Stimulated activated CD4-positive, alpha-beta T cell treated with anti-CD3 and anti-CD28 coated beads, TNF-alpha, amount 100 ng/mL, for 1 hour (primary cell): ENCODE data around the gene HIGD1C.

Experiments used
- DNase-seq, 3 donors: peaks; one replicate each; pipeline ENCODE4 v3.0.0-alpha.2; 2020; ENCODE audit warnings: low read depth in 3 of 3, low spot score in 1 of 3

The HIGD1C gene

DNA sequence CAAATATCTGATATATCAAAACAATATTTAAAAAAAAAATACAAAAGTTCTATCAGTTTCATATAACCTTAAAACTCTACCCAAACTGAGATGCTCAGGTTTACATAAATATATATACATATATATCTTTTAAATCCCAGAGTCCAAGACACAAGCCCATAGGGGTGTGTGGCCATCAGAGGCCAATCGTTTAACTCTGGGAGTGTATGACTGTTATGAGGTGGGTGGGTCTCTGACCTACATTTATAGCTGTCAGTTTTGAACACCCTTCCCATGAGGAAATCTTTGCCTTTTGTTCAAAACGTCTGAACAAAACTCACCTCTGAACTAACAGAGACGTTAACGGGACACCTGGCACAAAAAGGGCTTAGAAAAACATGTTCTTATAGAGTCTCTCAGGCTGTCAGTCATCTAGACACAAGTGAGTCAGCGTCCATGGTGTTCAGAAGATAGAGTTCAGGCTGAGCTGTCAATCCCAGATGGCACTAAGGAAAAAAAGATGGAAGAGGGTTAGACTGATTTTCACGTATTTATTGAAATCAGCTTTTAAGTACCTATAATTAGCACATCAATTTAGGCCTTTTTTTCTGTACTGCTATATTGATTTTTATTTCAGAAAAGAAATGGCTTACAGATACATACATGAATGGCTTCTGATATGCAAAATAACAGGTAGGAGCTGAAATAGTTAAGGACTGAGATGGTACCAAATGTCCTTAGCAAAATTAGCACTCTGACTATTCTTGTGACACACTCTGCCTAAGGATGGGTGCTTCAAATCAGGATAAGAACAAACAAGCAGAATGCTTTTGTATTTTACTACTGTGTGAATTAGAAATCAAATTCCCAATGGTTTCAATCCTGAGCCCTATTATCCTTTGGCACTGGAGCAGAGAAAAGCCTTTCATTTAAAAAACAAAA lies 29.2 kb downstream of the HIGD1C start:
- DNase-seq, result no peak

DNA sequence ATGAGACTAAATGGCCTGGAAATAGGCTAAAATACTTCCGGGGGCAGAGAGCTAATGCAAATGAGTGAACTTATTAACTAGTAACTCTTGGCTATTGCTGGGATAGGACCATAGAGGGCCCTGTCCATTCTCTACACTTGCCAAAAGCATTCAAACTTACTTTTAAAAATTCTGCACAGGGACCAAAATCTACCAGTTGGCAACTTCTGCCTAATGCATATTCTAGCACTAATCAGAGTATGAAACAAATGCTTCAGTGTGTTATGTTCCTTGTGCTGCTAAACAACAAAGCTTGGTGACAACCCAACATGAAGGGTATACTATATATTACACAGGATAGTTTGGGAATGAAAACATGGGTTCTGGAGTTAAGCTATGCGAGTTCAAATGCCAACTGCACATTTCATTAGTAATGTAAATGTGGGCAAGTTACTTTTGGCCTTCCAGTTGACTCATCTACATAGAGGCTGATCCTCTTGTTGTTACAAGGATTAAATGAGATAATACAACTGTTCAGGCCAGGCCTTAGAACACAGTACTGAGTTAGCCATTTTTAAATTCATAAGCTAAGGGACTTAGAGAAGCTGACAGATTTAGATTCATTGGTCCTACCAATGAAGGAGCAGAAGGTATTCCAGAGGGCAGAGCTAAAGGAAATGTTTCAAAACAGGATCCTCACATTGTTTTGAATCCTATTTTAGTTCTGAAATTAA lies 32.4 kb downstream of the HIGD1C start:
- no peak for DNase-seq

DNA sequence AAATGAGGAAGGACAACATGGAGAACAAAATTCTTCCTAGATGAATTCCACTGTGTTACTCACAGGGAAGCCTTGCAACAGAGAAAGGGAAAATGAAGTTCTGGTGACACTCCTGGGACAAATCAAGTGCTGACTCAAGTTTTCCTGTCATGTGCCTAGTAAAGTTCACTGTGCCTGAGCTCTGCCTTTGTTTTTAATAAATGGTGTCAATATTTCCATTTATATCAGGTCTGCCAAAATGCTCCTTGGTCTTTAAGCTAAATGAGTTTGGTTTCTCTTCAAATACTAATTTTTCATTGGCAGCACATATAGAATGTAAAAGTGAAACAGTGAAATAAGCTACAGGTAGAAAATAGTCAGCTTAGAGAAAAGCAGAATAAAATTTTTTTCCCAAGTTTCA lies 33.0 kb downstream of the HIGD1C start:
- no peak for DNase-seq

DNA sequence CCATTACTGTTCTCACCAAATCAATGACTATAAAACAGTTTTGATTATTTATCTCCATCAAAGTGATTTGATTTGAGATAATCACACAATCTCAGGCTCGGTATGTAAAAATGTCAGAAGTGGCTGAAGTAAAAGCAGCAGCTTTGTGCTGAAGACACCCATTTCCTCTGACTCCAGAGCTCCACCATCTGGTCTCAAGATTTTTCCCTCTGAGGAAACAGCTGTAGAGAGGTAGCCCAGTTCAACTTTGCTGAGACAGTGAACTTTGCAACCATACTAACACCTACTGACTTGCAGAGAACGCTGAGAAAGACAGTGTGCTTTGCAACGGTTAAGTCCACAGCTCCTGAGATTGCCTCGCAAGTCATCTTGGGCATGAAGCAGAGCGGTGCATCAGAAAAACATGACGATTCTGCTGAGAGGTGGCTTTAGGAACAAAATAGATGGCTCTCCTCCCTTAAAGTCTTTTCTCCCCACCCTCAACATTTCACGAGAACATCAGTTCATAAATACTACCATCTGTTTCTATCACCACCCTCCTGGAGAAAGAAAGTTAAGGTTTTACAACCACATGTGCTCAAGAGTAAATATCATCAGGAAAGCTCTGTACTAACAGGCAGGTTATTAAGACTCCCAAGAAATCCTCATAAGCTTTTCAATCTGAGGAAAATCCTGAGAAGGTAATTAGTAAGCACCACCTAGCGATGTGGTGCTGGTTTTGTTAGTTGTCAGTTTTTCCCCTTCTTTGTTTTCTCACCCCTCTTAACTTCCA lies 34.8 kb downstream of the HIGD1C start:
- no peak for DNase-seq

DNA sequence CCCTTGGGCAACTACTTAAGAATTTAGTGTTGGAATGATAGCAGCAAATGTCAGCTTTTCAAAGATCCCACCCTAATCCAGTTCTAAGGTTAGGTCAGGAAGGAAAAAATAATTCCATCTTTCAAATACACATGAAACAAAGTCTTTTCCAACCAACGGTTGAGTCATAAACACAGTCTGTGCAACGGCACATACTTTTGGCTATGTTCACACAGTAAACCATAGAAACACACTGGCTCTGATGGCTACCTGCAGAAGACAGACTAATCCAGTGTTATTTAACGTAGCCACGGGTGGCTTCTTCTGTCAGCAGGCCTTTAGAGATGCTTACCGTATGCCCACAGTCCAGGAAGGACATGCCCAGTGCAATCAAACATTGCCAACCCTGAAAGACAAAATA lies 35.7 kb downstream of the HIGD1C start:
- no peak for DNase-seq

DNA sequence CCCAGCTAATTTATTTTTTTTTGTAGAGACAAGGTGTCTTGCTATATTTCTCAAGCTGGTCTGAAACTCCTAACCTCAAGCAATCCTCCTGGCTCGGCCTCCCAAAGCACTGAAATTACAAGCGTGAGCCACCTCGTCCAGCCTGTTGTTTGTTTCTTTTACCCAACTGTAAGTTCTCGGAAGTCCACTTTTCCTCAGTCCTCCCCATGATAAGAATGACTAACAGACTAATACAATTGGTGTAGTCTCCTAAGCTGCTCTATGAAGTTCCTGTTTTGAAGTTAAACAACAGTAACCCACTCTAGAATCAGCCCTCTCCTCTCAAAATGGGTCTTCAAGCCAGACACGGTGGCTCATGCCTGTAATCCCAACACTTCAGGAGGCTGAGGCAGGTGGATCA lies 36.5 kb downstream of the HIGD1C start:
- no peak for DNase-seq

DNA sequence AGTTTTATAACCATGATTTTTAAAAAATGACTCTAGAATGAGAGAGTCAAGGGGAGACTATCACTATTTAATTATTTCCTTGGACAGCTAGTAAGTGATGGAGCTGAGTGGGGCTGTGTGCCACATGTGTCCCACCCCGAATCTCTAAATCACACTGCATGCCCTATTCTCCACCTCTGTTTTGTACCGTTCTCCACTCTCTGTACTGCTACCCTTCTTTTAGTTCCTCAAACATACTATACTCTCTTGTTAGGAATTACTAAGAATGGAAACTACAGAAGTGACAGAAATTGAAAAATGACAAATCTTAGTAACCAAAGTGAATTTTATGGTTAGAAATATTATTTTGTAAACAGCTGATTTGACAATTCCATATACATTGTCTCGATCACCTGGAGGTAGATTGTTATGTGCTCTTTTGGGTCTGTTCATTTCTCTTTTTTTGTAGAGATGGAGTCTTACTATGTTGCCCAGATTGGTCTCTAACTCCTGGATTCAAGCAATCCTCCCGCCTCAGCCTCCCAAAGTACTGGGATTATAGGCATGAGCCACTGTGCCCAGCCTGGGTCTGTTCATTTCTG lies 37.9 kb downstream of the HIGD1C start:
- no peak for DNase-seq

DNA sequence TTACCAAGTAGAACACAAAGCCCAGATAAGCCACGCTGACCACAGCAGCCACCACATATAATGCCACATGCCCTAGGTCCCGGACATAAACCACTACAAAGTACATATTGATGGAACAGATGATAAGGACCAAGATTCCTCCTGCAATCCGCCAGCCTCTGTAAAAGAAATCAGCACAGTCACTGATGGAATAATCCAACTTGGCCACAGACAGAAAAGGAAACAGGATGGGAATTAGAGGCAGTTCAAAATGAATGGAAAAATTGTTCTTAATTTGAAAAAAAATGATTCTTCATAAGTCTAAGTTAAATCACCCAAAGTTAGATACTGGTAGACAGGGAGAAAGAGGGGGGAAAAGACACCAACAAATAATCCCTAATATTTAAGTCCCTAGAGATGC lies 38.4 kb downstream of the HIGD1C start:
- no peak for DNase-seq

DNA sequence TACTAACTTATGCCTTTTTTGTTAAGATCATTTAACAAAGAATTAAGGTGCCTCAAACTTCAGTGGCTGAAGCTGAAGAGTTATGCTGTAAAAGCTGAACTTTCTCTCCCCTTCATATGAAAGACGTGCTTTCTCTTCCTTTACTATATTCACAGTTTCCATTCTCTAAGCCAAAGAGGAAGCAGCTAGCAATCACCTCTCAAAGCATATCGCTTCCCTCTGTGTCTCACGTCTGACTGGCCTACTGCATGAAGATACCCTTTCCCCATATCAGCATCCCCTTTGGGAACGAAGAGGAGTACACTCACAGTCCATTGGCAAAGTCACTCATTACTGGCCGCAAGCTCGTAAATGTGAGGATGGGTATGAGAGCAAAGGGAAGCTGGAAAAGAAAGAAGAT lies 38.9 kb downstream of the HIGD1C start:
- no peak for DNase-seq

DNA sequence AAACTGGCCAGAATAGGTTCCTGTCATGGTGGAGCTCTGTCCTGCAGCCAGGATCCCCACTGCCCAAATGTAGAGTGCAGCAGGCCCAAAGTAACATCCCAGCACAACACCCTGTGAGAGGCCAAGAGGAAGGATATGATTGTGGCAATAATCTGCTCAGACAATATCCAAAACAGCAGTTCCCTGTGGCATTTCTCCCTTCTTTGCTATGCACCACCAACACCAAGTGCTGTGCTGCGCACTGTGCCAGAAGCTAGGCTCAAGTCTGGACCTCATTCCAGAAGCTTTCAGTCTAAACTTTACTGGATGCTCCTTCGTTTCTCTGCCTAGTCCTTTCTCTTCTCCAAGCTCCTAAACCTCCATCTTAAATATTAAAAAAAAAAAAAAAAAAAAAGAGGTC lies 40.5 kb downstream of the HIGD1C start:
- DNase-seq, result no peak

DNA sequence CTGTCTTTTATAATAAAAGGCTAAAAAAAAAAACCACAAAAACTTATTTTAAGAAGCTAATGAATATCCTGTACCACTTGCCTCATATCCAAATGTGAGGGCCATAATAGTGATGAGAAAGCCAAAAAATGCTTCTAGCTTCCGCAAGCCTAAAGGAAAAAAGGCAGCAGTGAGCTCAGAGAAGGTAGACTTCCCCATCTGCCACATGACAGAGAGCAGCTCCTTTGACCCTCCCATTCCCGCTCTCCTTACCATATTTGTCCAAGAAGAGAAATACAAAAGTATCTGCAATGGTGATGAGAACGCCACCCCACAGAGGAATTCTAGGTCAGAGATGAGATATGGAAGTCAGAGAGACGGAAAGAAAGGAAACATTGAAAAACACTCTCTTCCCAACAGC lies 46.7 kb downstream of the HIGD1C start:
- DNase-seq, result no peak

DNA sequence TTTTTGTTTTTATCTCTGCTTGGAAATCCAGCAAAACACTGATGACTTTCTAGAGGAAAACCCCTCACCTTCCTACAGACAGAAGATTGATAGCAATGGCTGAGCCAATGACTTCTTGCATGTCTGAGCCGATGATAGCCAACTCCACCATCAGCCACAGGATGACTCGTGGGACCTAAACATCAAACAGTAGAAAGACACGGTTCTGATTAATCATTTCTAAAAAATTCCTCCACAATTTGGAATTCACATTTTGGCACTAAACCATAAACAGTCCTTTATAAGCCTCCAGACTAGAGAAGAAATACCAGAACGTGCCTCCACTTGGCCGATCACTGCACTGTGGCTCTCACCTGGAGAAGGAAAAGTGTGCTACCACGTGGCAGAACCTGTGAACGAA lies 47.9 kb downstream of the HIGD1C start:
- DNase-seq, result no peak

DNA sequence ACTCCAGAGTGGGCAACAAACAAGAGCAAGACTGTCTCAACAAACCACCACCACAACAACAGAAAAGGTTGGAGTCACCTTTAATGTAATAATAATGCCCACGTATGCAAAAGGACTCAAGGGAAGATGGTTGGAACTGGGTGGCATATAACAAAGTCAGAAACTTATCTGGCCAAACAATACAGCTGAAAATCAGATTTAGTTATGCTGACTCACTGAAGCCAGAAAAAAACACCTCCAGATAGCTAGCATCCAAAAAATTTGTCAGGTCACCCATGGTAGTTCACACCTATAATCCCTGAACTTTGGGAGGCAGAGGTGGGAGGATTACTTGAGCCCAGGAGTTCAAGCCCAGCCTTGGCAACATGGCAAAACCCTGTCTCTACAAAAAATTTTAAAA lies 49.5 kb downstream of the HIGD1C start:
- no peak for DNase-seq

DNA sequence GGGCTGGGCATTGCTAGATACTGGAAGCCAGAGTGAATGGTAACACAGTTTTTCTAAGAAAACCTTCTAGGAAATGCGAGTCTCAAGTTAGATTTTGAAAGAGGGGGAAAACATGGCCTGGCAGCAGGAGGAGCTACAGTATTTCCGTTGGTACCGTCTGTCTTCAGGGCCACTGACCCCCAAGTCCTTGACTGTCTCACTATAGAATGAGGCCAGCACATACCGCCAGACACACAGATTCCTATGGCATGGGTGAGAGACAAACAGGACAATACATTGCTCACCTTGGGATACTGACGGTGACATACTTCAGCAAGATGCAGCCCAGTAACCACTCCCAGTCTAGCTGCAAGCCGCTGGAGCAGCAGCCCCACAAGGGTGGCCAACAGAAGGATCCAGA lies 52.2 kb downstream of the HIGD1C start:
- DNase-seq, result no peak

DNA sequence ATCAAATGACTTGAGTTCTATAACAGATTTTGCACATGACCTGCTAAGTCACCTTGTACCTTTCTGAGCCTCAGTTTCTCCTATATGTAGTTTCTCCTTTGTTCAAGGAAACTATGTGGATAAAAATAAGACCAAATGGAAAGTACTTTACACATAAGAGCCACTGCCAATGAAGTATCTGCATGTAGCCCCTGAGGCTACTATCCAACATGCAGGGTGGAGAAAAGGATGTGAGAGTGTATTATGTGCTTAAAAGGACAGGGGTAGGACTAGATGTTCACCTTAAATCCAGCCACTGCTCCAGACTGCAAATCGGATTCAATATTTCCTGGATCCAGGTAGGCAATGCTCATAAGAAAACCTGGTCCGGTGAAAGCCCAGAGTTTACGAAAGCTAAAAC lies 52.7 kb downstream of the HIGD1C start:
- DNase-seq, result no peak

DNA sequence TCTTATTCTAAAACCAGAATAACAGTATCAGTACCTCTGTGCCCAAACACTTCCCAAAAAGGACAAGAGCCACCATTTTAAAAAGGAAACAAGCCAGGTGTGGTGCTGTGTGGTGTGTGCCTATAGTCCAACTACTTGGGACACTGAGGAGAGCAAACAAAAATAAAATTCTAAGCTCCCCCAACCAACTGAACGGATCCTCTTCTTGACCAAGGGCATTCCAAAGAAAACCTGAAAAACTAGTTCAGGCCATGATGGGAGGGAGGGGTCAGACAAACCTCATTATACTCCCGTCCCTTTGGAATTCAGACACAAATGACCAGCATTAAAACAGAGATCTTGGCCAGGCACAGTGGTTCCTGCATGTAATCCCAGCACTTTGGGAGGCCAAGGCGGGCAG lies 53.3 kb downstream of the HIGD1C start:
- no peak for DNase-seq

DNA sequence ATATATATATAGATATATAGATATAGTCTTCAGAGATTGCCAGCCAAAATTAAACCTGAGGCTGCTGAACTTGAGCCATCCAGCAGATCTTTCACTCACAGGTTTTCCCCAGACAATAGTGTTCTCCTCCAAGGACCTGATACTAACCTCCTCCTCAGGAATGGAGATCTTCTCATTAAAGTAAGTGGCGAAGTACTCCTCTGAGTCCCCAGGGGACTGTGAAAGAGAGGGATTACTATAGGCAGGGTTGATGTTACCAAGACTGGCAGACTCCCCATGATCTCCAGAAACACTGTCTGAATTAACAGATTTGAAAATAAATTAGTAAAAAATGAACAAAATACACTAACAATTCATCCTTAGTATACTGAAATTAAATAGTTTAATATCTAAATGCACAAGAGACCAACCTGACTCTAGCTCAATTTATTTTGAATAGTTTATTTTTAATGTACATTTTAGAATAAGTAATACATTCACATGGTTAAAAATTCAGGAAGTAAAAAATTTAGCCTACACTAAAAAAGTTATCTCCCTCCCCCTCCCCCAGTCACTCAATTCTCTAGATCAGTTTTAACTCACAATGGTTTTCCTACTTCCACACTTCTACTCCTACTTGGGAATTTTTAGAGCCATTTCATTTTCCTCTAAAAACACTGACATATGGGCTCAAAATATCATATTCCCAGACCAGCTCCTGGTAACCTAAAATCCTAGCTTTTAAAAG lies 56.1 kb downstream of the HIGD1C start:
- no peak for DNase-seq

DNA sequence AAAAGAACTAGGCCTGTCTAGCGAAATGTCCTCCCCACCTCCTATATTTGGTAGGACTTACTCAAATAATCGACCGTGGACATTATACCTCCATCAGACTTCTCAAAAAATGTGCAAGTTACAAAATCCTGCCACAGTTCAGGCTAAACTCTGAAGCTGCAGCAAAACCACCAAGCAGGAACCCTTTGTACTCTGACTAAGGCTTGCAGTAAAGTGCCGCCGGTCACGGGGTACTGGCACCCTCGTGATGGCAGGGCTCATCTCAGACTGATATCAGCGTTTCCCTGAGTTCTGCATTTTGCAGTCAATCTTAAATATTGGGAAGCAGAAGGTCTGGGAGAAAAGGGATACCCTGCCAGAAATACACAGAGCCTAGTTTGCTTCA lies 56.7 kb downstream of the HIGD1C start:
- no peak for DNase-seq

DNA sequence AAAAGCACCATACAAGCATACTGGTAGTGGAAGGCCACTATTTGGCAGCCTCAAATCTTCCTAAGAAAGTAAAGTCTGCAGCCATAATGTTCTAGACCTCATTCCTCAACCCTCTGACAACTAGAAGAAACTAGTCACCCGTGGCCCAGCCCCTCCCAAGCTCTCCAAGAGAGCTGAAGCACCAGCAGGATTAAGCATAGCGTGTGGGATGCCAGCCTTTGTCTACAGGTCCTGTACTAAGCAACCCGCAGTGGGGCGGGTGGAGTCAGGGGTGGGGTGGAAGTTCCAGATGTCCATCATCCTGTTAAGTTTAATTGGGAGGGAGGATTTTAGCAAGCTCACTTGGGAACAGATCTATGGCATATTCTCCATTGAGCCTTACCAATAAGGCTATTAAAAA lies 59.6 kb downstream of the HIGD1C start:
- DNase-seq, result no peak

DNA sequence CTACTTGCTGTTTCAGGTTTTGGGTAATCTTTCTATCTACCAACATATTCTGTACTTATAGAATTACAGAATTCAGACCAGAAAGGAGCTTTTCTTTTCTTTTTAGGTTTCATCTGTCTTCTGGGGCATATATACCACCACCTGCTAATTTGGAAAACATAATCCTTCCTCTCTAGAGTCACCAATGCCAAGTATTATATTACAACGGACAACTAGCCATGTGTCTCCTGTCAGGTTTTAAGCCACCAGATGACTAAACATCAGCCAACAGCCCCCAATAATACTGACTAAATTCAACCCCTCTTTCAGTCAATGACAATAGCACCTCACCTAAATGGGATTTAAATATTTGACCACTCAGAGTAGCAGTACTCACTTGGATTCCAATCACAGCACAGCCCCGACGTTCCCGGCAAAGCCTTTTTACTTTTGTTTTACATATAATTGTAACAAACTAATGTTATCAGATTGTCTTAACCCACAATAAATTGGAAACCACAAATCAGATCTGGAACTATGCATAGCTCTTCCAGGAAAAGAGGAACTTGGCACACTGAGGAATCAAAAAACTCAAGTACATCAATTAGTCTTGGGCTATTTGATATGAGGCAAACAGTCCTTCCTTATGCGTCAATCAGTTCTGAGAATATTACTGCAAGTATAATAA lies 60.4 kb downstream of the HIGD1C start:
- no peak for DNase-seq
